Uterus (tissue), 2 donors: ENCODE results near the gene GNL3.

ENCODE experiments used
- POLR2A ChIP-seq, 2 donors: fragments of 450-650 bp; IDR thresholded peaks; one replicate each; pipeline ENCODE4 v1.6.1; 2016; ENCODE audit warnings: antibody characterized with exemption in 2 of 2, mild to moderate bottlenecking in 1 of 2, moderate library complexity in 1 of 2
- TF ChIP-seq, protein P1 (sequence below), 4 experiments: fragments of 200-600 bp in 2 of 4; fragments of 450-650 bp in 2 of 4; sonication (generic) in 2 of 4; IDR thresholded peaks; one replicate each; pipeline ENCODE4 v1.5.1; 2016 to 2019; ENCODE audit warnings: antibody characterized with exemption in 4 of 4, mild to moderate bottlenecking in 2 of 4, moderate library complexity in 1 of 4

DNA sequence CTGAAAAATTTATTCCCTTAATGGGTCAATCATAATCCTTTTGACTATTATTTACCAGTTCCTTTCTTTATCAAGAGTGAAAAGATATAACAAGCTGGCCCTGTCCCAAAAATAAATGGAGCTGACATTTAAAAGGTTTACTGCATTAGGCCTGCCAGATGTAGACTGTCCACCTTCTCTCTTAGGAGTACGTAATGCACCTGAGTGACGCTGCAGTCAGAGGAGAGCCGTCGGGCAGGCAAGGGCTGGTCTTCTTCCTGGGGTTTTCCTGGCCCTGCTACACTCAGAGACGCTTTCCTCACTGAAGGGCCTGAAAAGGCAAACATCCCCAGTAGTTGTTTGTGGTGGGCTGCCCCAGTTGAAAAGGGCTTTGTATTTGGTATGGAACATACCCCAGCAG is 57.3 kb downstream of the GNL3 start:
- TF ChIP-seq POLR2A (IDR thresholded peaks at IDR 0.05), result no peak
- TF ChIP-seq, protein P1, sequence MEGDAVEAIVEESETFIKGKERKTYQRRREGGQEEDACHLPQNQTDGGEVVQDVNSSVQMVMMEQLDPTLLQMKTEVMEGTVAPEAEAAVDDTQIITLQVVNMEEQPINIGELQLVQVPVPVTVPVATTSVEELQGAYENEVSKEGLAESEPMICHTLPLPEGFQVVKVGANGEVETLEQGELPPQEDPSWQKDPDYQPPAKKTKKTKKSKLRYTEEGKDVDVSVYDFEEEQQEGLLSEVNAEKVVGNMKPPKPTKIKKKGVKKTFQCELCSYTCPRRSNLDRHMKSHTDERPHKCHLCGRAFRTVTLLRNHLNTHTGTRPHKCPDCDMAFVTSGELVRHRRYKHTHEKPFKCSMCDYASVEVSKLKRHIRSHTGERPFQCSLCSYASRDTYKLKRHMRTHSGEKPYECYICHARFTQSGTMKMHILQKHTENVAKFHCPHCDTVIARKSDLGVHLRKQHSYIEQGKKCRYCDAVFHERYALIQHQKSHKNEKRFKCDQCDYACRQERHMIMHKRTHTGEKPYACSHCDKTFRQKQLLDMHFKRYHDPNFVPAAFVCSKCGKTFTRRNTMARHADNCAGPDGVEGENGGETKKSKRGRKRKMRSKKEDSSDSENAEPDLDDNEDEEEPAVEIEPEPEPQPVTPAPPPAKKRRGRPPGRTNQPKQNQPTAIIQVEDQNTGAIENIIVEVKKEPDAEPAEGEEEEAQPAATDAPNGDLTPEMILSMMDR (IDR thresholded peaks at IDR 0.05), result no peak
